GM23248 (cell line): ENCODE results near the gene CEP95. TPM values are rescaled to one million over a fixed set of nuclear protein-coding genes. Genes with fewer than 3 reads are reported as not detected.
A peak's percentile ranks its signal among the peaks of the same experiment; 100 is the strongest.

Source experiments
- DNase-seq: peaks from one replicate; pipeline ENCODE4 v3.0.0-alpha.2; 2015
- H2AFZ ChIP-seq: fragments of 200-600 bp; sonication (generic); 2 replicates; pipeline ENCODE4 v1.6.1; 2016; ENCODE audit warnings: antibody characterized with exemption
- H3F3A ChIP-seq: fragments of 200-600 bp; sonication (generic); 2 replicates; pipeline ENCODE4 v1.6.1; 2016; ENCODE audit warnings: mild to moderate bottlenecking, antibody characterized with exemption, mixed run types; ENCODE audit not compliant: insufficient read depth
- H3K27ac ChIP-seq: fragments of 200-600 bp; sonication (generic); 2 replicates; pipeline ENCODE4 v1.5.1; 2016; ENCODE audit warnings: mild to moderate bottlenecking
- H3K27me3 ChIP-seq: fragments of 200-600 bp; sonication (generic); replicated peaks from 2 replicates; pipeline ENCODE4 v1.6.1; 2016; ENCODE audit warnings: mild to moderate bottlenecking; ENCODE audit not compliant: insufficient read depth
- H3K36me3 ChIP-seq: fragments of 200-600 bp; sonication (generic); 2 replicates; pipeline ENCODE4 v1.6.1; 2016; ENCODE audit warnings: low read depth, mild to moderate bottlenecking
- H3K4me1 ChIP-seq: fragments of 200-600 bp; sonication (generic); 2 replicates; pipeline ENCODE4 v1.6.1; 2016; ENCODE audit warnings: mild to moderate bottlenecking; ENCODE audit not compliant: insufficient read depth
- H3K4me2 ChIP-seq: fragments of 200-600 bp; sonication (generic); one replicate; pipeline ENCODE4 v1.6.1; 2016; ENCODE audit warnings: mild to moderate bottlenecking; ENCODE audit not compliant: unreplicated experiment
- H3K4me3 ChIP-seq: fragments of 200-600 bp; sonication (generic); 2 replicates; pipeline ENCODE4 v1.5.1; 2016; ENCODE audit warnings: mild to moderate bottlenecking
- H3K79me2 ChIP-seq: fragments of 200-600 bp; sonication (generic); 2 replicates; pipeline ENCODE4 v1.6.1; 2016; ENCODE audit warnings: mild to moderate bottlenecking; ENCODE audit not compliant: insufficient read depth
- H3K9ac ChIP-seq: fragments of 200-600 bp; sonication (generic); 2 replicates; pipeline ENCODE4 v1.6.1; 2016; ENCODE audit warnings: mild to moderate bottlenecking
- H3K9me2 ChIP-seq: fragments of 200-600 bp; sonication (generic); 2 replicates; pipeline ENCODE4 v1.6.1; 2016; ENCODE audit warnings: mixed run types, mild to moderate bottlenecking, moderate library complexity; ENCODE audit not compliant: insufficient read depth
- H3K9me3 ChIP-seq: fragments of 200-600 bp; sonication (generic); one replicate; pipeline ENCODE4 v1.6.1; 2017; ENCODE audit warnings: low read depth
- H4K20me1 ChIP-seq: fragments of 200-600 bp; sonication (generic); 2 replicates; pipeline ENCODE4 v1.6.0; 2016; ENCODE audit not compliant: insufficient read depth
- EZH2 ChIP-seq: fragments of 200-600 bp; sonication (generic); IDR thresholded peaks from 2 replicates; pipeline ENCODE4 v1.6.1; 2018; ENCODE audit warnings: antibody characterized with exemption, mild to moderate bottlenecking; ENCODE audit not compliant: insufficient read depth, poor library complexity, severe bottlenecking
- EZH2phosphoT487 ChIP-seq: fragments of 200-600 bp; sonication (generic); IDR thresholded peaks from 2 replicates; pipeline ENCODE4 v1.6.1; 2018; ENCODE audit warnings: antibody characterized with exemption, moderate library complexity, mild to moderate bottlenecking, low read depth; ENCODE audit not compliant: insufficient read depth
- WGBS, 2 experiments: methylation state at CpG; one replicate each; pipeline ENCODE4 v1.1.6; 2015 to 2017; ENCODE audit warnings: low lambda C conversion rate in 2 of 2, low coverage in 1 of 2; ENCODE audit errors: missing lambda C conversion rate in 2 of 2; 5-methylcytosine and 5-hydroxymethylcytosine counted together
- in situ Hi-C: fragments of 300-500 bp; cut with MboI; formaldehyde crosslinking; loops from 2 replicates; pipeline ENCODE4 v1.15.0; 2020
- polyA plus RNA-seq: library from polyadenylated mRNA; unstranded; fragments of >200 nt; fragmentation: Nextera tagmentation; extraction: Ambion mirVana; gene quantifications from 2 replicates; pipeline ENCODE4 v1.2.1, GENCODE V29; 2016
- total RNA-seq: library from RNA; depleted of rRNA; stranded (reverse); fragments of >200 nt; shearing (Covaris generic); gene quantifications from 2 replicates; pipeline ENCODE4 v1.2.3, GENCODE V29; 2014

Gene CEP95
- total and polyA plus RNA-seq, 2 experiments from 2014 or later, result 16.8 to 17.5 TPM

DNA sequence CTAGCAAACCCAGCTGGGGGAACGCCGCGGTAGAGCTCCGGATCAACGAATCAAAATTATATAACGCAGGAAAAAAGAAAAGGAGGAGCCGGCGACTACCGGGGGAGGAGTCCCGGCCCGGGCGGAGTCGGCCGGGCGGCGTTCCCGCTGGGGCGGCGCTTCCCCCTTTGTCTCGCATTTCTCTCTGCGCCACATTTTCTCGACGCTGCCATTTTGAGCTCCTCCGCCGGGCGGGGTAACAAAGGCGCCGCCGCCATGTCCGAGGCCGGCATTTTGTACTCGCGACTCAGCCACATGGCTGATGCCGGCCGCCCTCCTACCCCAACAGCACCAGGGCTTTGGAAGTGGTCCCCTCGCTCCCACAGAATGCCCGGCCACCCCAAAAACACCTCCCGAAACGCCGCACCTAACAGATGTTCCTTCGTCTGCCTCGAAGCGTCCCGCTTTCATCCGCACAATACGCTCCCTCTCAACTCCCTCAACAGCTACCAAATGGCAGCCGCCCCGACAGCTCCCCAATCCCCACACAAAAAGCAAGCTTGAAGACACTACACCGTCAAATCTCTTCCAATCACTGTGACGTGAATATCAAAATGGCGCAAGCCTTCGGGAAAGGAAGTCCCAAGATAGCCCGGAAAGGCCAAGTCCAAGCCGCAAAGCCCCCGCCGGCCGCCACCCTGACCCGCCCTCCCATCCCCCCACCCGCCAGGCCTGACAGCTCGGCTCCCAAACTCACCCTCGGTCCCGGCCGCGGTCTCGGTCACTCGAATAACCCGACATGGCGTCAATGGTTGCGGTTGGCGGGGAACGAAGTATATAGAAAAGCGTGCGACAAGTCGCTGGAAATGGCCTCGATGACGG, 1.2 kb upstream of the CEP95 start:
- Histone ChIP-seq H3K27me3 (no peaks in the 10 kb centered on the region), H3F3A (peaks cover 56% of the 10 kb centered on the region), H3K4me3 (peak overlapping the region; percentile 98), H3K79me2 (peaks cover 92% of the 10 kb centered on the region), H3K9me3 (no peaks in the 10 kb centered on the region), H3K9me2 (no peaks in the 10 kb centered on the region), H3K4me1 (peaks cover 39% of the 10 kb centered on the region), H3K9ac (peak overlapping the region; percentile 100), H3K27ac (peak overlapping the region; percentile 100), H4K20me1 (peaks cover 30% of the 10 kb centered on the region), H2AFZ (no peak overlapping the region), H3K4me2 (peak overlapping the region; percentile 85), H3K36me3 (peaks cover 50% of the 10 kb centered on the region)
- no peak for TF ChIP-seq EZH2
- TF ChIP-seq EZH2phosphoT487, result no peak
- in situ Hi-C loops, result no loop called here
- 0 to 1% methylated on average over 68 to 75 of the region's 76 CpGs for WGBS, 2 experiments
- peak; percentile 95 for DNase-seq

DNA sequence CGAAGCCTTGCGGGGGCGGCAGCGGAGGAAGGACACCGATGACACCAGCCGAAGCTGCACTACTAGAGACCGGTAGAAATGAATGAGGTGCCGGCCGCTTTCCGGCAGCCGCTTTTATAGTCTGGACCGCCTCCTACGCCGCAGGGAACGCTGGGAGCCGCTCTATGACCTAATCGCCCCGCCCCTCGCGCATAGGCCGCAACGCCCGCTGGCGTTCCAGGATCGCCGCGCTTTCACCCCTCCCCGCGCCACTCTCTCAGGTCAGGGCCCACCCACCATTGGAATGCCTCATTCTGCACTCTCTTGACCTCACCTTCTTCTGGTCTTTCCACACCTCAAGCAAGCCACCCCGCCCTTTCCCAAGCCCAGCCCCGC, 589 bp upstream of the CEP95 start, which contains the start of gene DDX5:
DDX5 (minus strand) TSS at position 89 of the 375 bp plus-strand sequence. CDS start 170 bp downstream, outside the sequence.
- Histone ChIP-seq H3F3A (peaks cover 50% of the 10 kb centered on the region), H2AFZ (peak within 1 kb of the TSS; percentile 76), H3K9me2 (no peaks in the 10 kb centered on the region), H3K27ac (peak within 1 kb of the TSS; percentile 100), H3K9me3 (no peaks in the 10 kb centered on the region), H4K20me1 (peaks cover 30% of the 10 kb centered on the region), H3K27me3 (no peaks in the 10 kb centered on the region), H3K4me1 (peaks cover 33% of the 10 kb centered on the region), H3K9ac (peak within 1 kb of the TSS; percentile 100), H3K4me2 (peak within 1 kb of the TSS; percentile 98), H3K36me3 (peaks cover 45% of the 10 kb centered on the region), H3K79me2 (peaks cover 92% of the 10 kb centered on the region), H3K4me3 (peak within 1 kb of the TSS; percentile 98)
- peak; percentile 98 for DNase-seq
- in situ Hi-C loops, result no loop called here
- WGBS, 2 experiments, result 1% methylated on average over 20 to 29 of the region's 31 CpGs
- TF ChIP-seq EZH2 (no peak), EZH2phosphoT487 (no peak)

DNA sequence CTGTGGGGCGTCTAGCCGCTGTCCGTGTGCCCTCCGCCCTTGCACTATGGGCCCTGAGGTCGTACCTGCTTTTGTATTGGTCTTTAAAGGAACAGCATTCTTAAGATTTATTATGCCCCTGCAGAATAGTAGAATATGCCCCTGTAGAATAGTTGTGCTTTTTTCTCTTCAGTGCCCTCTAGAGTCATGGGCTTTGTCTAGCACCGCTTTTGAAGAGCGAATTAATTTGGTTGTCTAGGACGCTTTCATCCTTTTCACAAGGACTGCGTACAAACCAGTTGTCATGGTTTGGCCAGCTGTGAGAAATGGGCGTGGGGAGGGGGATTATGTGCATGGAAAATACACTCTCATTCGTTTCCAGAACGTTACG, 621 bp downstream of the CEP95 start:
- peaks cover 21% of the 10 kb centered on the region for H3K4me1 ChIP-seq
- H3K9me3 ChIP-seq, result no peaks in the 10 kb centered on the region
- peaks cover 27% of the 10 kb centered on the region for H4K20me1 ChIP-seq
- H3K4me2 ChIP-seq, result peak overlapping the region; percentile 98
- peaks cover 38% of the 10 kb centered on the region for H3F3A ChIP-seq
- no peak for TF ChIP-seq EZH2
- no peak for TF ChIP-seq EZH2phosphoT487
- in situ Hi-C loops, result no loop called here
- no peaks in the 10 kb centered on the region for H3K27me3 ChIP-seq
- H3K27ac ChIP-seq, result peak overlapping the region; percentile 100
- peaks cover 92% of the 10 kb centered on the region for H3K79me2 ChIP-seq
- peak; percentile 91 for DNase-seq
- H3K36me3 ChIP-seq, result peaks cover 45% of the 10 kb centered on the region
- peak overlapping the region; percentile 76 for H2AFZ ChIP-seq
- H3K9me2 ChIP-seq, result no peaks in the 10 kb centered on the region
- 0 to 1% methylated on average over 13 of the region's 13 CpGs for WGBS, 2 experiments
- peak overlapping the region; percentile 98 for H3K4me3 ChIP-seq
- H3K9ac ChIP-seq, result peak overlapping the region; percentile 100

DNA sequence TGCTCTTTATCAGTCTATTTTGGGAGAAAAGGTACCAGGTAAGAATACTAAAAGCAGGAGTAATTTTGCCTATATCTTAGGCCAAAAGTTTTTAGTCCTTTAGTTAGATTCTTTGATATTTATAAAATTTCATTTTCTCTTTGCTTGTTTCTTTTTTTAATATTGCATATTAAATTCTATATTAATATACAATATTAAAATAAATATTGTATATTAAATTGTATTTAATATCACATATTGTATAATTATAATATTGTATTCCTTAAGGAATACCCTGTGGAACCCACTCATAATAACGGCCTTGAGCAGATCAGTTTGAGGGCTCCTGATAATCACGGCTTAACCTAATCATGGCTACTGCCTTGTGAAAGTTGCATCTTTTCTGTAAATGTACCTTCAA, 1.9 kb downstream of the CEP95 start:
- Histone ChIP-seq H3K27ac (no peak overlapping the region), H4K20me1 (peaks cover 14% of the 10 kb centered on the region), H3F3A (peaks cover 25% of the 10 kb centered on the region), H3K9ac (peak overlapping the region; percentile 100), H3K36me3 (peaks cover 40% of the 10 kb centered on the region), H3K4me1 (peaks cover 8% of the 10 kb centered on the region), H3K27me3 (no peaks in the 10 kb centered on the region), H3K9me2 (no peaks in the 10 kb centered on the region), H3K9me3 (no peaks in the 10 kb centered on the region), H3K4me3 (peak overlapping the region; percentile 98), H3K79me2 (peaks cover 91% of the 10 kb centered on the region), H2AFZ (no peak overlapping the region), H3K4me2 (peak overlapping the region; percentile 98)
- DNase-seq, result no peak
- in situ Hi-C loops, result no loop called here
- TF ChIP-seq EZH2 (no peak), EZH2phosphoT487 (no peak)
- 95 to 99% methylated on average over 2 of the region's 2 CpGs for WGBS, 2 experiments
